Measurements from ENCODE around the gene MATN1.

Gene MATN1

DNA sequence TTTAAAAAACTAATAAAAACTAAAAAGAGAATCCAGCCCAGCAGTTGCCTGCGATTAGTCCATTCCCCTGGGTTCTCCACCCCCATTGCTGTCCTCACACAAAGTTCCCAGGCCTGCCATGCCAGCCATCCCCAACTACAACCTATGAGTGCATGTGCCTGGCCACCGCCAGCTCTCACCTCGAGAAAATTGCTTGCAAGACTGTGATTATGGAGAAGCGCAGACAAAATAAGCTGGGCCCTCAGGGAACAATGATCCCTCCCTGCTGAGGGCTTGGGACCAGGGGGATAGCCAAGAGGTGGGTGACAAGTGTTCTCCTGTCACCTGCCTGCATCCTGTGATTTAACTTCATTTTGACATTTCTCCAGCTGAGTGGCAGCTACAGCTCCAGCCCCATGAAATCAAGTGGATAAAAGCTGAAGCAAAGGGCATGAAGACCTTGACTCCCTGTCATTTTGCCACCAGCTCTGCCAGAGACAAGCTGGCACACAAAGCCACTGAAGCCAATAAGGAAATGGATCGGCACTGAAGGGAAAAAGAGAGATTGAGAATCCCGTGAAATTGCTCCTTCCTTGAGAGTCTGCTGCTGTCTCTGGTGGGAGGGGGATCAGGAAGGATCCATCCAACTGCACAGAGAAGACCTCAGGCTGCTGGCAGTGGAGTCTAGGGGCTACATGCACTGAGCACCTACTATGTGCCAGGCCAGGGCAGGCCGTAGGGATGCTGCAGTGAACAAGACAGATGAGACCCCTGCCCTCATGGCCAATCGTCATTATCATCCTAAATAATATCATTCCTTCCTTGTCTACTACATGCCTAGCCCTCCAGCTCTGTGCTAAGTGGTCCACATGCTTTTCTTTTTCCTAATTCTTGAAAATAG lies 40.7 kb downstream of the MATN1 start:
- no peak for DNase-seq (ENCODE audit: low read depth in 2 of 2)

DNA sequence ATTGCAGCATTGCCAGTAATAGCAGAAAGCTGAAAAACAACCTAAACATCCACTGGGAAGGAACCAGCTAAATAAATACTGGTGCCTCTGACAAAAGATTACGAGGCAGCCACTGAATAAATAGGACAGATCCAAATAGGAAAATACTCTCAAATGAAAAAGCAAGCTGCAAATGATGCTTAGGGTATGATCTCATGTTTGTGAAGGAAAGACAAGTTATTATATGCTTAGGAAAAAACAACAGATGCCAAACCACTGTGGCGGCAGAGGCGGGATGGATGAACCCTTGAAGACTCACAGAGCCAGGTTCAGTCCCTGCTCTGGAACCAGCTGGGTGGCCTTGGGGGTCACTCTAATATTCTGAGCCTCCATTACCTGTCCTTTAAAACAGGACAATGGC lies 41.6 kb downstream of the MATN1 start:
- no peak for DNase-seq (ENCODE audit: low read depth in 2 of 2)

DNA sequence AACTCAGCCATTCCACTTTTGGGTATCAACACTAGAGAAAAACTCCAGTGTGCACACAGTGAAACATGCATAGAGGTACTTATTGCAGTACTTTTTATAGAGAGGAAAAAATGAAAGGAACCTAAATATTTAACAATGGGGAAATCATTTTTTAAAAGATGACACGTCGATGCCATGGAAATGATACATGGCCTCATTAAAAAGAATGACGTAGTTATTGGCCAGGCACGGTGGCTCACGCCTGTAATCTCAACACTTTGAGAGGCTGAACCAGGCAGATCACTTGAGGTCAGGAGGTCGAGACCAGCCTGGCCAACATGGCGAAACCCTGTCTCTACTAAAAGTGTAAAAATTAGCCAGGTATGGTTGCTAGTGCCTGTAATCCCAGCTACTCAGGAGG lies 42.5 kb downstream of the MATN1 start:
- DNase-seq (ENCODE audit: low read depth in 2 of 2) = no peak

DNA sequence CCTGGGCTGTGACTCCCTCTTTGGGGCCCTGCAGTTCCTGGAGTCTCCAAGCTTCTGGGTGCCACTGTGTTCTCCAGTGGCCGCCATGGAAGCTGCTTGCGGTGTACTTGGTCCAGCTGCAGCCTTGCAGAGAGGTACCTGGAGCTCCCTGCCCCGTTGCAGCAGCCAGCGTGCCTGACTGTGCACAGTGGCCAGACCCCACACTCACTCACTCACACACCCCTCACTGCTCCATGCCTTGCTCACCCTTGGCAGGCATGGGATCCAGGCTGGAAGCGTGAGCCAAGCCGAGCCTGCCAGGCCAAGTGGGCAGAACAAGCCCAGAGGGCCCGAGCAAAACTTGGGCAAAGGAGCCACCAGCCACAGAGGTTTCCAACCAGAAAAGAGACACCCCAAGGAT lies 43.0 kb downstream of the MATN1 start:
- DNase-seq (ENCODE audit: low read depth in 2 of 2) = no peak

DNA sequence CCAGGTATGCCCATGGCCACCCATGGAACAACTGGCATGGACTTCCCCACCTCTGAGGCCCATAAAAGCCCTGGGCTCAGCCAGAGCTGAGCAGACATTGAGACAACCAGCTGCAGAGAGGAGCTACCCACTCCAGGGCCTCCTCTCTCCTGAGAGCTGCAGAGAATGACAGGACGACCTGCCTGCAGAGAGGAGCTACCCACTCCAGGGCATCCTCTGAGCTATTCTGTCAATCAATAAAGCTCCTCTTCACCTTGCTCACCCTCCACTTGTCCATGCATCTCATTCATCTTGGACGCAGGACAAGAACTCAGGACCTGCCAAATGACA lies 43.4 kb downstream of the MATN1 start:
- no peak for DNase-seq (ENCODE audit: low read depth in 2 of 2)

DNA sequence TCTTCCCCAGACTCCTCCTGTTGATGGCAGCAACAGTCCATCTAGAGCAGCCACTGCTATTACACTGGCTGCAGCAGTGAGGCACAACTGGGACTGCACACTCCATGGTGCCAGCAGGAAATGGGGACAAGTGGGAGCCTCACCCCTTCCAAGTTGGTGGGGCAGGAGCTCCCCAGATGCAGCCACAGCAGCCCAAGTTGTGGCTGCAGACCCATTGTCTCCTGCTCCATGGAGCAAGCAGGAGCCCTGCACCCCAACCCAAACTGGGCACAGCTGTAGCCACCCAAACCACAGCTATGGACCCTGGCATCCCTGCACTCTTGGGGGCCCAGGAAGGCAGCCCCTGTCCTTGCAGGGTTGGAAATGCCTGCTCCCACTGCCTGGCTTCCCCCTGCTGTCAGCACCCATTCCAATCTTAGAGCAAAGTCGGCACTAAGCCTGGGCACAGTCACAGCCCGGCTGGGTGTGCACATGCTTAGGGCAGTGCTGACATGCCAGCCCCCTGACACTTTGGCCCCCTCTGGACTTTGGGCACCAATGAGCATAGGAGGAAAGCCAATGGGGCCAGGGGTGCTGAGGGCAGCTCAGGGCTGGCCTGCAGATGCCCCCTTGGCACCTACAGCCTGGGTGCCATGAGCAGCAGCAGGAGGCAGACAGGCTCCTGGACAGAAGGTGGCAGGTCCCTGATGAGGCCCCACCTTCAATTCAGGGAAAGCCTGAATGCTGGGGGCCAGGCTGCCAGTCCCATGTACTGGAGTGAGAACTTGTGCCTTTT lies 44.0 kb downstream of the MATN1 start:
- no peak for DNase-seq (ENCODE audit: low read depth in 2 of 2)

DNA sequence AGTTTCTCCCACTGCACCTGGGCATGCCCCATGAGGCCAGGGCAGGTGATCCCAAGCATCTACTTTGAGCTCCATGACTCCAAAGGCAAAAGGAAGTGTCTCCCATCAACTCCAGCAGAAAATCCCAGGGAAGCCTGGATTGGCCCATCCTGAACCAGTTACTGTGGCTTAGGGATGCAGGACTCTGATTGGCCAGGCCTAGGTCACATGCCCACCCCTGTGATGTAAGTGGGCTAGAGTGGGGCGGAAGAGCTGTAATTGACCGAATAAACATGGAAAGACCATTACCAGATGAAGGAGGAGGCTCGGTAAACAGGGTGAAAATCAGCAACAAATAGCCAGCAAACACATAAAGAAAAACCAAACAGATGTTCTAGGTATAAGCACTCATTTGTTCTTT lies 45.2 kb downstream of the MATN1 start:
- no peak for DNase-seq (ENCODE audit: low read depth in 2 of 2)

DNA sequence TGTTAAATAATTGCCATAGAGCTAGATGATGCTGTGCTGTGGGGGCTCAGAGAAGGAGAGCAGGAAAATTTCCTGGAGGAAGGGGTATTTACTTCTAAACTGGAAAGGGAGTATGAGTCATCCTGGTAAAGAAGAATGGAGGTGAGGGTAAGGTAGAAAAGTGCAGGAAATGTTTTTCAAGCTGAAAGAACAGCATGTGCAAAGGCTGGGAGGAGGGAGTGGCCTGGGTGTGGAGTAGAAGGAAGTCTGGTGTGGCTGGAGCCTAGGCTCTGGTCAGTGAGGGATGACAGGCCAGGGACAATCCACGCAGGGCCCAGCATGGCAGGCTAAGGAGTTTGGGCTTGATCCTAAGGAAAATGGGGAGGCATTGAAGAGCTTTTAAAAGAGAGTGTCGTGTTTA lies 45.9 kb downstream of the MATN1 start:
- no peak for DNase-seq (ENCODE audit: low read depth in 2 of 2)

DNA sequence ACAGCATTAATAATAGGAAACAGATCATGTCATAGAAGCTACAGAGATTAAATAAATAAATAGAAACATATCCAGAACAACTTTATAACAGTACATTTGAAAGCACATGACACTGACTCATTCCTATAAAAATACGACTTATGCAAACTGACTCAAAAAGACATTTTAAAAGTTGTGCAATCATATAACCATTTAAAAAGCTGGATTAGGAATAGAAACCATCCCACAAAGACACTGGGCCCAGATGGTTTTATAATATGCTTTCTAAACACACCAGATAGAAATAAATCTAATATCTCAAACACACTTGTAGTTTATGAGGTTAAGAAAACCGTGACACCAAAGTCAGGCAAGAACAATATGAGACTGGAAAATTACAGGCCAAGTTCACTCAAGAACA lies 47.6 kb downstream of the MATN1 start:
- no peak for DNase-seq (ENCODE audit: low read depth in 2 of 2)

DNA sequence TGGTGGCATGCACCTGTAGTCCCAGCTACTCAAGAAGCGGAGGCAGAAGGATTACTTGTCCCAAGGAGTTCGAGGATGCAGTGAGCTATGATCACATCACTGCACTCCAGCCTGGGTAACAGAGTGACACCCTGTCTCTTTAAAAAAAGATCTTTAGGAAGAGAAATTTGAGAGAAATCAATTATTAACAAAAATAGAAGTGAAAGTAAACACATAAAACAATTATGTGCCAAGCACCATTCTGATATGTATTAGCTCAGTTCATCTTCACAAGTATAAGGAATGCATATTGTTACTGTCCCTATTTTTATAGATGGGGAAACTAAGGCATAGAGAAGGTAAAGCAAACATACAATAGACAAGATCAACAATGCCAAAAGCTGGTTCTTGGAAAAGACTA lies 48.1 kb downstream of the MATN1 start:
- DNase-seq (ENCODE audit: low read depth in 2 of 2) = no peak

DNA sequence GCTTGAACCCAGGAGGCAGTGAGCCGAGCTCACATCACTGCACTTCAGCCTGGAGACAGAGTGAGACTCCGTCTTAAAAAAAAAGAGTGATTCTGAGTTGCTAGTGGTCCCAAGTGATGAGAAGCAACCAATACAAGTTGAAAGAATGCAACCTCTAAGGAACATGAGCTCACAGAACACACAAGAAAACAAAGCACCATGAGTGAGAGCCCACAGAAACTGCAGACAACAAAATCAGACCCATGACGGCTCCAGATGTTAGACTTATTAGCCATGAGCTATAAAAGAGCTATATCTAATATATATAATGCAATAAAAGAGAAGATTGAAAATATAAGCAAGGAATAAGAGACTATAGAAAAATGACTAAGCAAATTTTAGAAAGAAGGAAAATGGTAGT lies 50.0 kb downstream of the MATN1 start:
- DNase-seq (ENCODE audit: low read depth in 2 of 2) = no peak

DNA sequence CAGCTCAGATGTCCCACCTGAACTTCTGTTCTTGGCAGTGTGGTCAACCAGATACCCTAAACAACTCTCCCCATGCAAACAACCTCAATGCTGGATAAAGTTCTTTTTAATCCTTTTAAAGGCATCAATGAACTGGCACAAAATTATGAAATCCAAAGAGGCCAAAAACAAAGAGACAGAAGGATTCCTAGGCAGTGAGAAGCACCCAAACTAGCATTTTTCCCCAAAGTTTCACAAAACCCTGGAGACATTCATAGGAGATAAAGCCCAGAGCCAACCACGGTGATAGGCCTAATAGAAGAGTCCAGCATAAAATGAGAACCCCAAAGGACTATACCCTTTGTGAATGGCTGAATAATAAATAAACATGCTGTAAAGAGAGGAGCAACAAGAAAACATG lies 50.7 kb downstream of the MATN1 start:
- no peak for DNase-seq (ENCODE audit: low read depth in 2 of 2)

DNA sequence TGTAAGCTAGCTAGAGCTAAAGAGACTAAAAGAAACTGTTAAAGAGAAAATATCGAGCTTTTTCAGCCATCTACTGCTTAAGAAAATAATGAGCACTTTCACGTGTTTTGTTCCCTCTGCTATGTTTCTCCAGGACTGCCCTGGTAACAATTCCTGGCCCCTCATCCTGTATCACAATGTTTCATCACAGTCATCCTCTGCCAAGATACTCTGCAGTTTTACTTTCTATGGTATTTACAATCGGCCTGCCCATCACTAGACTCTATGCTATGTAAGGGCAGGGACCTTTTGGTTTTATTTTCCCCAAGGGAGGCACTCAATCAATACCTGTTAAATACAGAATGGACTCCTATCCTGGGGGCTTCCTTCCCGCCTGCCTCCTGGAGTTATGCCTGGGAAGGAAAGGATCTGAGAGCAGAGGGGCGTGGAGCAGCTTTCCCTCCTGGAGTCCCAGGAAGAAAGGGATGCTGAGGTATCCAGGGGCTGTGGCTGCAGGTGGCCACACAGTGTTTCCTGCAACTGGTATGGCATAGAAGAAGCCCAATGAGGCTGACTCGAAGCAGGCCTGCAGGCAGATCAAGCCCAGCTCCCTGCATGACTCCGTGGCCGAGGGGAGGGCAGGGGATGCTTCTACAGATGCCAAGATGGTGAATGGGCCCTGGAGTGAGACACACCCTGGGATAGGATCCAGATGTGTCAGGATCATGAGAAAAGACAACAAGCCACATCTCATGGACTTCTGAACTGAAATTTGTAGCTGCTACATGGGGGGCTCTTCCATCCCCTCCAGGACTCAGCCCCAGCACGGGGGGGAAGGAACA lies 52.9 kb downstream of the MATN1 start:
- no peak for DNase-seq (ENCODE audit: low read depth in 2 of 2)

DNA sequence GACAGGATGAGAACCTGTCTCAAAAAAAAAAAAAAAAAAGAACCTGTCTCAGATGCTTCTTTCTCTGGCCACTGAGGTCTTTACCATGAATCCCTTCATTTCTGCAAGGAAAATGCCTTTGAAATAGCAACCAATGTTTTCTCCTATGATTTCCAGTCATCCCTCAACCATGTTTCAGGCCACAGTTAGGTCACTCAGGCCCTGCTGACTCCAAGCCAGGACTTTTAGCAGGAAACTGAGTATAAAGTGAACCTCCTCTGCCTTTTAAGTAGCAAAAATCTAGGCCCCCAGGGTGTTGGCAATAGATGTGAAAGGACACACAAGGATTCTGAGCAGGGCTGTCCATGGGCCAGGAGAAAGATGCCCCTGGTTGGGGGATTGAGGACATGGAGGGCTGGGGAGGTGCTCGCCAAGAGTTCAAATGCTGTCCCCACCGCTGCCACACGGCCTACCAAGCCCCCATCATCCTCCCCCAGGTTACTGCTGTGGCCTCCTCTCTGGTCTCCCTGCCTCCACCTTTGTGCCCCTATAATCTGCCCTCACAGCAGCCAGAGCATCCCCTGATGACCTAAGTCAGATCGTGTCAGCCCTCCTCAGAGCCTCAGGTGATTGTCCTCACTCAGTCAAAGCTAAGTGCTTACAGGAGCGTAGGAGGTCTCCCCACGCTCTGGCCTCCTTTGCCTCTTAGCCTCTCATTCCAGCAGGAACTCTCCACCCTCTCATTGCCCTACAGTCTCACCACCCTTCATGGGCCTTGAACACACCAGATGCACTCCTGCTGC lies 54.6 kb downstream of the MATN1 start:
- no peak for DNase-seq (ENCODE audit: low read depth in 2 of 2)

DNA sequence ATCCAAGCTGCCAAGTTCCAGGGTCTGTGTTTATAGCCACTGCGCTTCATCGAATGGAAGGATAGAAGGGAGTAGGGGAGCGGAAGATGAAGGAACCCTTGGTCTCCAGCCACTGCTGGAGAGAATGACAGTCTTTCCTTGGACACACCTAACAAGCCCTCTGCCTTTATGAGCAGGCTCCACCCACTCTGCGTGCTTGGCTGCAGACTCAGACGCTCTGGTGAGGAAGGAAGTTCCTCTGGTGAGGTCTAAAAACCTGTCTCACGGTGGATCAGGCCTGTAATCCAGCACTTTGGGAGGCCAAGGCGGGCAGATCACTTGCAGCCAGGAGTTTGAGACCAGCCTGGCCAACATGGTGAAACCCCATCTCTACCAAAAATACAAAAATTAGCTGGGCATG lies 55.4 kb downstream of the MATN1 start:
- DNase-seq (ENCODE audit: low read depth in 2 of 2) = no peak

DNA sequence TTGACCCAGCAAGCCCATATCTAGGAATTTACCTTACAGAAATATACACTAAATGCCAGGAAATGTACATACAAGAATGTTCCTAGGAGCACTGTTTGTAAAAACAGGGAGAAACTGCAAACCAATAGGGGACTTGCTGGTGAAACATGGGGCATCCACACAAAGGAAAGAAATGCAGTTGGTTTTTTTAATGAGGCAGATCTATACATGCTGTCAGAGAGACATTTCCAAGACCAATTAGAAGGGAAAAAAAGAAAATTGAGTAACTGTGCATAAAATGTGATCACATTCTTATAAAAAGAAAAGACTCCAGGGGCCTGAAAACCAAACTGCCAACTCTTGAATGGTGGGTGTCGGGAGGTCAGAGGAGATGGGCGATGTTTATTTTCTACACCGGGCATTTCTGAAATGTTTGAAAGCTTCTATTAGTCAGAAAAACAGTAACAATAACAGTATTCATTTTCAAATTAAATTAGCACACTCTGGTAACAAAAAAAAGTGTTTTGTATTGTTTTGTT lies 56.6 kb downstream of the MATN1 start:
- DNase-seq (ENCODE audit: low read depth in 2 of 2) = no peak

DNA sequence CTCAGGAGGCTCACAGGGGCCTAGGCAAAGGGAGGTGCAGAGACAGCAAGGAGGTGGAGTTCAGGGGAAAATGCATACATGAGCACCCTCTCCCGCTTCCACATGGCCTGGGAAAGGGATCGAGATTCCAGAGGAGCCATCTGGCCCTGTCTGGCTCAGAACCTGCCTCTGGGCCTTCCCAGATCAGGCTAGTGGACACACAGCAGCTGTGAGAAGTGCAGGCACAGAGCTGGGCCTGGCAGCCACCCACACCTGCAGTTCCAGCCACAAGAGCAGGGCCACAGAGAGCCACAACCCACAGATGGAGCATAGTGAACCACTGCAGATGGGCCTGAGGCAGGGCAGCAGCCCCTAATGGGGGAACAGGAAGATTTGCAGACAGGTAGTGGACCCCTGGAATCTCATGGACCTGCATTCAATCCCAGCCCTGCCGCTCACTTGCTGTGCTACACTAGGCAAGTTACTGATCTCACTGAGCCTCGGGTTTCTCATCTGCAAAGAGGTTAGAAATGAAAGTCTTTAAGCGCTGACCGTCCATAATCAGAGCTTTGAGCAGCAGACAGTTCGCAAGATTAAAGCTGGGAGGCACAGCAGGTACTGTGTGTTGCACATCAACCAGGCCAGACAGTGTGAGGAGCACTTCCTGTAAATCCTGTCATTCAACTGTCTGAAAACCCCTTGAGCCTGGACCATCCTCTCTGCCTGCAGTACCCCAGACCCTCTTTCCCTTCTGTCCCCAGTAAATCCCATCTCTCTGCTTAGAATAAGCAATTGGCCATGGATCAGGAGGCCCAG lies 58.0 kb downstream of the MATN1 start:
- DNase-seq (ENCODE audit: low read depth in 2 of 2) = no peak

DNA sequence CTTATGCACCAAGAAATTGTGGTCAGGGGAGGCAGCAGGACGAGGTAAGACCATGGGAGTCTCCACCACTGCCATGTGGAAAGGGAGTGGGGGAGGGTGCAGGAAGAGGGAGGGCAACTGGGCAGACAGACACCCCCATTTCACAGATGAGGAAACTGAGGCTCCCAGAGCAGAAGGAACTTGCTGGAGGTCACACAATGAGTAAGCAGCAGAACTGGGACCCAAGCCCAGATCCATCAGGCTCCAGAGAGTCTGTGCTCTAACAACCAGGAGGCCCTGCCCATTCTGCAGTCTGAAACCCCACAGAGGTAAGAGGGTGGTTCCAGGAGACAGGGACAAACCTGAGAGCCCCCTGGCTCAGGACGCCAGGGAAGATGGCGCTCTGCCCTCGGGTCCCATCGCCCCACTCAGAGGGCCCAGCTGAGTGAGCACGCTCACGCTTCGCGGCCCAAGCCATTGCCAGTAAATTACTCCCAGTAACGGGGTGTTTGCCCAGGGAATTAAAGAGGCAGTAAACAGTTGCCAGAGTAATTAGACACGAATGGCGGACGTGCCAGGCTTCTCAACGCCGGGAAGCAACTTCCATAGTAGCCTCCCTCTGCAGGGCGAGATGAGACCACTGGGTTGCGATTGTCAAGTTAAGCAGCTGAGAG lies 59.2 kb downstream of the MATN1 start:
- no peak for DNase-seq (ENCODE audit: low read depth in 2 of 2)

DNA sequence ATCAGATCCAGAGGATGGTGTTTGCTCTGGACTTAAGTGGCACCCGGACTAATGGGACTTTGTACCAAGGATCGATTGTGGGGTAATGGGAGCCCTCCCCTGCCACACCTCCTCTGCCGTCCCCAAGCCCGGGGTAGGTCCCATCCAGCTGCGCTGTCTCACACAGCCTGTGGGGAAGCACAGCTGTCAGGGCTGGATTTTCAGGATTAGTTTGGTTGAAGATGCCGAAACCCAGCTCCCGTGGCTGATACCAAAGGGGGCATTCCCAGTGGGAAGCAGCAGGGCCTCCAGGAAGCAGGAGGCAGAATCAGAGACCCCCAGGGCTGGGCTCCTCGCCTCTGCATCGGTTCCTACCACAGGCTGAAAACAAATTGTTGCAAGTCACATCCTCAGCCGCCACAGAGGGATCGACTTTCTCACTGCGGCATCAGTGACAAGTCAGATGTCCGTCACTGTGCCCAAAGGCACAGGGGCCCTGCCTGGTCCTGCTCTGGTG lies 59.7 kb downstream of the MATN1 start:
- DNase-seq (ENCODE audit: low read depth in 2 of 2) = no peak

DNA sequence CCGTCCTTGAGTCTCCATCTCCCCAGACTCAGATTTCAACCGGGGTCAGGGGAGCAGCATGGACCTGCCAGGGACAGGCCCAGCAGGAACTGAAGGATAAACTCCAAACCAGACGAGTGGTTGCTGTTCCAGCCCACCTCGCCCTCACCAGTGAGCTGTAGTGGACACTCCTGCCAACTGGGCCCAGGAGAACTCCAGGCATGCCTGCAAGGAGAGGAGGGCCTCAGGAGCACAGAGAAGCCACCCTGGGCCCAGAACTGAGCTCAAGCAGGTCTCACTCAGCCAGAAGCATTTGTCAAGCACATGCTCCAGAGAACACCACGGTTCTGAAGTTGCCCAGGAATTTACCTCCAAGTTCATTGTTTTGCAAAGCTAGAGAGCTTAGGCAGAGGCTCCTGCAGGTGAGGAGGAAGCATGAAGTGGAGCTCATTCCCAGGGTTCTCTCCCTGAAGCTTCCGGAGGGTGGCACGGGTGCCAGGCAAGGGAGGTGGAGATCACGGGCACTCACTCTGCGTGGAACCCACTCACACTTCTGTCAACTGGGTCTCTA lies 61.0 kb downstream of the MATN1 start:
- no peak for DNase-seq (ENCODE audit: low read depth in 2 of 2)

Data from stimulated activated CD8-positive, alpha-beta memory T cell treated with anti-CD3 and anti-CD28 coated beads, Interleukin-15, amount 100 ng/mL, for 48 hours (primary cell).